Measurements from ENCODE around the gene RNF150. TPM values are rescaled to one million over a fixed set of nuclear protein-coding genes. Genes with fewer than 3 reads are reported as not detected.

The RNF150 gene
- total and polyA plus RNA-seq, 2 of the 4 experiments (the other 2 are of a cell fraction): 6.2 to 18.1 TPM

DNA sequence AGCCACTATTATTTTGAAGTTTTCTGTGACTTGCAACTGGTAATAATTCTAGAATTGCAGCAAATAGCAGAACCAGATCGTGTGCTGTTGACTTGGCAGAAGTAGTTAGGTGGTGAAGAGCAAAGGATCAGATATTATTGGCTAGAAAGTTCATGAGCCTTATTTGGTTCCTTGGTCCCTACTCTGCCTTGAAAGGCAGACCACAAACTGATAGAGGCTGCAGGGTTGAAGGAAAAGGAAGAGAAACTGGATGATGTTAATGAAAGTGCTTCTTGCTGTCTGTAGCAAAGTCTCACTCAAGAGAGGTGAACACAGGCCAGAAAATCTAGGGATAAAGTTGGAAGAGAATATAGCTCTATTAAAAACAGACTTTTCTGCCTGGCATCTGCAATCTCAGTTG, 41.2 kb upstream of the RNF150 start:
- Histone ChIP-seq H2AK9ac (replicated peaks; ENCODE audit: low read depth, low read length, poor library complexity) (no peak overlapping the region), H3K27ac (ENCODE audit: insufficient read depth, low read length) (no peak overlapping the region), H3K9me1 (ENCODE audit: insufficient read depth, low read length) (no peaks in the 10 kb centered on the region), H3K9ac (ENCODE audit: low read depth, low read length) (no peak overlapping the region), H2BK5ac (ENCODE audit: low read depth, low read length, poor library complexity, severe bottlenecking) (no peak overlapping the region), H3K4me1 (ENCODE audit: control insufficient read depth, insufficient read depth, low read length) (no peaks in the 10 kb centered on the region), H2AK5ac (ENCODE audit: low read depth, low read length) (no peak overlapping the region), H3K27me3 (ENCODE audit: control insufficient read depth, insufficient read depth, low read length) (peaks cover 8% of the 10 kb centered on the region), H4K20me1 (ENCODE audit: insufficient read depth, low read length) (no peaks in the 10 kb centered on the region), H3K9me3 (ENCODE audit: control insufficient read depth, insufficient read depth, low read length) (no peaks in the 10 kb centered on the region), H3K23ac (ENCODE audit: low read depth, low read length) (no peak overlapping the region), H3K4ac (ENCODE audit: low read depth, low read length) (no peak overlapping the region), H2BK15ac (ENCODE audit: low read depth, low read length) (no peak overlapping the region), H2BK20ac (ENCODE audit: low read depth, low read length) (no peak overlapping the region), H4K8ac (ENCODE audit: low read depth in 2 of 2, low read length in 2 of 2) (no peak overlapping the region), H3K4me3 (ENCODE audit: insufficient read depth, low read depth, low read length) (no peak overlapping the region), H2BK120ac (ENCODE audit: low read depth, low read length) (no peak overlapping the region), H3K4me2 (ENCODE audit: low read depth, low read length) (no peak overlapping the region), H3K18ac (ENCODE audit: low read depth, low read length) (no peak overlapping the region), H2AFZ (replicated peaks; ENCODE audit: low read length, poor library complexity) (no peak overlapping the region), H4K5ac (ENCODE audit: low read depth, low read length) (no peak overlapping the region), H3K36me3 (ENCODE audit: control insufficient read depth, insufficient read depth, low read length) (no peaks in the 10 kb centered on the region), H3K56ac (ENCODE audit: extremely low read depth, insufficient read depth, low read length) (no peak overlapping the region), H4K91ac (ENCODE audit: insufficient read depth, low read depth, low read length) (no peak overlapping the region), H3K79me1 (ENCODE audit: low read depth in 1 of 2, low read length in 2 of 2) (no peaks in the 10 kb centered on the region), H3K14ac (replicated peaks; ENCODE audit: low read depth, low read length) (no peak overlapping the region)
- ChIA-PET CTCF (no interaction called here), POLR2A (ENCODE audit: unreplicated experiment) (no interaction called here)
- no peak for TF ChIP-seq CTCF (conservative IDR thresholded peaks at IDR 0.05; ENCODE audit: low read depth, low read length)
- intact Hi-C loops (cut with micrococcal nuclease) (no loop called here), dilution Hi-C loops (cut with HindIII; ENCODE audit: low sequenced_read_pairs, unreplicated experiment) (no loop called here), in situ Hi-C loops (cut with MboI; ENCODE audit: low sequenced_read_pairs) (loop anchor here (25.0 kb wide), 3 partner anchors 1538 to 1913 kb away; partner anchors contain the start of gene INPP4B)
- ATAC-seq (ENCODE audit: low read depth) (no peak), DNase-seq (no peak)
- 33% methylated on average over 1 of the region's 1 CpG; no CpG with 5 or more reads in 1 of the 2 experiments for WGBS, 2 experiments (ENCODE audit: extremely low coverage in 2 of 2, insufficient read length in 1 of 2)
- no TSS peak for BruUV-seq (replicated peaks)
